Erythroblast (primary cell): ENCODE measurements around the gene KPNA6.

Source experiments
- DNase-seq, 2 experiments: peaks; one replicate each; lab custom pipeline; 2025; lab: John Stamatoyannopoulos, UW
- GATA1 ChIP-seq: IDR thresholded peaks from 2 replicates; pipeline ENCODE4 v1.6.1; 2011; ENCODE audit warnings: low read depth, mild to moderate bottlenecking, control low read depth, low read length, moderate library complexity
- POLR2A ChIP-seq: IDR thresholded peaks from 2 replicates; pipeline ENCODE4 v1.6.1; 2011; ENCODE audit warnings: mild to moderate bottlenecking, low read length

KPNA6 gene

GRCh38 chr1:32180186-32181060 is 72.6 kb downstream of the KPNA6 start:
- DNase-seq: peak; percentile 66 to 77

GRCh38 chr1:32181065-32181464 is 73.2 kb downstream of the KPNA6 start:
- TF ChIP-seq GATA1: no peak
- TF ChIP-seq POLR2A: no peak
- no peak for DNase-seq

More at GRCh38 chr1:32180186-32181060, 72.6 kb downstream of the KPNA6 start:
- TF ChIP-seq POLR2A: no peak
- no peak for TF ChIP-seq GATA1

GRCh38 chr1:32181563-32181962 is 73.7 kb downstream of the KPNA6 start:
- no peak for DNase-seq
- TF ChIP-seq POLR2A (no peak), GATA1 (no peak)

GRCh38 chr1:32182060-32182459 is 74.2 kb downstream of the KPNA6 start:
- TF ChIP-seq POLR2A: no peak
- TF ChIP-seq GATA1: no peak
- no peak for DNase-seq

GRCh38 chr1:32184650-32185049 is 76.8 kb downstream of the KPNA6 start:
- TF ChIP-seq POLR2A: no peak
- TF ChIP-seq GATA1: no peak

GRCh38 chr1:32186077-32186476 is 78.2 kb downstream of the KPNA6 start:
- DNase-seq: peak in 1 of 2 experiments; percentile 28
- TF ChIP-seq POLR2A (no peak), GATA1 (no peak)

More at GRCh38 chr1:32184650-32185049, 76.8 kb downstream of the KPNA6 start:
- DNase-seq: no peak

- TF ChIP-seq POLR2A (no peak), GATA1 (no peak)
- peak; percentile 21 to 34 for DNase-seq
Measured at GRCh38 chr1:32186491-32186890, 78.6 kb downstream of the KPNA6 start.

GRCh38 chr1:32187850-32188249 is 80.0 kb downstream of the KPNA6 start:
- TF ChIP-seq GATA1: no peak
- TF ChIP-seq POLR2A: no peak
- DNase-seq: no peak

- DNase-seq: no peak
- TF ChIP-seq GATA1 (no peak), POLR2A (no peak)
Measured at GRCh38 chr1:32192220-32192948, 84.5 kb downstream of the KPNA6 start.

GRCh38 chr1:32194984-32195383 is 87.1 kb downstream of the KPNA6 start:
- TF ChIP-seq GATA1 (no peak), POLR2A (no peak)
- DNase-seq: no peak

GRCh38 chr1:32195531-32195930 is 87.7 kb downstream of the KPNA6 start:
- peak in 1 of 2 experiments; percentile 18 for DNase-seq
- TF ChIP-seq GATA1: no peak
- TF ChIP-seq POLR2A: no peak

GRCh38 chr1:32195972-32196823 is 88.3 kb downstream of the KPNA6 start:
- no peak for TF ChIP-seq GATA1
- TF ChIP-seq POLR2A: no peak
- DNase-seq: no peak

- TF ChIP-seq GATA1 (no peak), POLR2A (no peak)
- DNase-seq: no peak
Measured at GRCh38 chr1:32197074-32197473, 89.2 kb downstream of the KPNA6 start.

- no peak for DNase-seq
- TF ChIP-seq GATA1 (no peak), POLR2A (no peak)
Measured at GRCh38 chr1:32197837-32198236, 90.0 kb downstream of the KPNA6 start.
